Activated T-helper 17 cell treated with anti-CD3 and anti-CD28 coated beads, Interleukin-2, amount 50 U/mL, for 72 hours (primary cell): ENCODE data around the gene CASP6. TPM values are rescaled to one million over a fixed set of nuclear protein-coding genes. Genes with fewer than 3 reads are reported as not detected.

ENCODE experiments used
- total RNA-seq, 2 donors: library from RNA; stranded (reverse); gene quantifications; one replicate each; pipeline ENCODE4 v1.2.3, GENCODE V29; 2022

CASP6 gene
- total RNA-seq, 2 donors from 2014 or later, result 21.6 to 30.0 TPM

Other genes starting within 250 kb of the CASP6 start
- 10 to 100 TPM; 57.3 to 62.4 TPM for gene MCUB, start 143.2 kb downstream of the CASP6 start, total RNA-seq
- gene PLA2G12A, start 26.6 kb upstream of the CASP6 start, total RNA-seq, result 10 to 100 TPM; 17.8 to 27.5 TPM
- not detected for gene CFI, start 98.6 kb upstream of the CASP6 start, total RNA-seq
- gene GAR1, start 112.3 kb upstream of the CASP6 start, total RNA-seq, result 10 to 100 TPM; 18.3 to 38.2 TPM
- gene RRH, start 124.5 kb upstream of the CASP6 start, total RNA-seq, result under 1 TPM; 0.42 to 0.78 TPM
- under 1 TPM; 0.26 to 0.52 TPM for gene LRIT3, start 144.7 kb upstream of the CASP6 start, total RNA-seq
- not detected for gene EGF, start 209.4 kb upstream of the CASP6 start, total RNA-seq